Gastroesophageal sphincter (tissue), 4 donors: ENCODE measurements around the gene PRKAR1B. TPM values are rescaled to one million over a fixed set of nuclear protein-coding genes. Genes with fewer than 3 reads are reported as not detected.

ENCODE experiments used
- ATAC-seq: fragments of 150-250 bp; one replicate; pipeline ENCODE4 v1.9.1; 2016; ENCODE audit warnings: mild to moderate bottlenecking, moderate library complexity
- H3K27ac ChIP-seq, 4 donors: fragments of 200-600 bp; sonication (generic) in 3 of 4; 1 replicate in 3 of 4; 2 replicates in 1 of 4; pipeline ENCODE4 v1.5.1; 2016 to 2019
- H3K27me3 ChIP-seq: fragments of 200-600 bp; sonication (generic); one replicate; pipeline ENCODE4 v1.5.1; 2019
- H3K36me3 ChIP-seq, 2 donors: fragments of 200-600 bp; sonication (generic); one replicate each; pipeline ENCODE4 v1.5.1; 2019; ENCODE audit warnings: control low read depth in 1 of 2
- H3K4me1 ChIP-seq, 3 donors: fragments of 200-600 bp; sonication (generic); 1 replicate in 2 of 3; 2 replicates in 1 of 3; pipeline ENCODE4 v1.5.1; 2016 to 2019; ENCODE audit warnings: control low read depth in 2 of 3
- H3K4me3 ChIP-seq, 2 donors: fragments of 200-600 bp; sonication (generic); one replicate each; pipeline ENCODE4 v1.5.1; 2019; ENCODE audit warnings: mild to moderate bottlenecking in 1 of 2, moderate library complexity in 1 of 2
- H3K9me3 ChIP-seq, 3 donors: fragments of 200-600 bp; sonication (generic); one replicate each; pipeline ENCODE4 v1.5.1; 2017 to 2019; ENCODE audit warnings: control low read depth in 2 of 3
- EP300 ChIP-seq: sonication (generic); formaldehyde crosslinking; IDR thresholded peaks from one replicate; pipeline ENCODE4 v1.6.1; 2017; ENCODE audit warnings: antibody characterized with exemption, mild to moderate bottlenecking
- POLR2A ChIP-seq, 2 donors: fragments of 450-650 bp; IDR thresholded peaks; one replicate each; pipeline ENCODE4 v1.6.1; 2017; ENCODE audit warnings: antibody characterized with exemption in 2 of 2, mild to moderate bottlenecking in 2 of 2, moderate library complexity in 1 of 2
- POLR2AphosphoS5 ChIP-seq: sonication (generic); formaldehyde crosslinking; IDR thresholded peaks from one replicate; pipeline ENCODE4 v1.6.1; 2017; ENCODE audit warnings: antibody characterized with exemption
- WGBS, 2 donors: methylation state at CpG; one replicate each; pipeline ENCODE4 v1.1.5; 2018; ENCODE audit warnings: low coverage in 1 of 2; 5-methylcytosine and 5-hydroxymethylcytosine counted together
- total RNA-seq, 4 donors: library from RNA; depleted of rRNA; stranded (reverse); fragments of >200 nt; gene quantifications; one replicate each; pipeline ENCODE4 v1.1.0, GENCODE V29; 2016
- TF ChIP-seq, protein P1 (sequence below), 4 experiments: fragments of 200-600 bp in 2 of 4; fragments of 450-650 bp in 2 of 4; sonication (generic) in 1 of 4; IDR thresholded peaks; one replicate each; pipeline ENCODE4 v1.5.1; 2017 to 2019; ENCODE audit warnings: antibody characterized with exemption in 4 of 4, mild to moderate bottlenecking in 2 of 4, moderate library complexity in 2 of 4

Gene PRKAR1B
- total RNA-seq, 4 donors from 2014 or later: 11.6 to 39.1 (median 24.8) TPM

DNA sequence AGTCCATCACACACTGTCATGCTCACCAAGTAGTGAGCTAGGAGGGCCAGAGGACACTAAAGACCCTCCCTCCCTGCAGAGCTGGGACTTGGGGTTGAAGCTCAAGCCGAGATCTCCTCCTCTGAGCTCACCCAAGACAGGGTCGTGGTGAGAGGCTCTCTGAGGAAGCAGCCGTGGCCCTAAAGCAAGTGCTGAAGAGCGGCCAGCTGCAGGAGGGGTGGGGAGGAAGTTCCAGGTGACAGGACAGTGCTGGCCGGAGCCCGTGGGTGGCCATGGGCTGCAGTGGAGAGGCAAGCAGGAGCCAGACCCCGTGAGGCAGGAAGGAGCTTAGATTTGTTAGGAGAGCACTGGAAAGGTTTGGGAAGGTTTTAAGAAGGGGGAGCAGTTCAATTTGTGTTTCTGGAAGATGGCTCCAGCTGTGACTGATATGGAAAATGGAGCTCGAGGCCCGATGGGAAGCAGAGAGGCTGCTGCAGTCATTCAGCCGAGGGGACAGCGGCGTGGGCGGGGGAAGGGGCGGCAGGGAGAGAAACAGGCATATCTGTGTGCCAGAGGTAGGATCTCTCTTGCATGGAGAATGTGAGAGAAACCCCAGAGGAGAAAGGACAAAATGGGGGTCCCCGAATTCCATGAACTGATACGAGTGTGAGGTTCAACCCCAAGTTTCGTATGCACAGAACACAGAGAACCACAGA lies 27.5 kb downstream of the PRKAR1B start:
- no peak for TF ChIP-seq POLR2A (IDR thresholded peaks at IDR 0.05)
- no peak for TF ChIP-seq POLR2AphosphoS5
- TF ChIP-seq EP300: no peak
- TF ChIP-seq, protein P1, sequence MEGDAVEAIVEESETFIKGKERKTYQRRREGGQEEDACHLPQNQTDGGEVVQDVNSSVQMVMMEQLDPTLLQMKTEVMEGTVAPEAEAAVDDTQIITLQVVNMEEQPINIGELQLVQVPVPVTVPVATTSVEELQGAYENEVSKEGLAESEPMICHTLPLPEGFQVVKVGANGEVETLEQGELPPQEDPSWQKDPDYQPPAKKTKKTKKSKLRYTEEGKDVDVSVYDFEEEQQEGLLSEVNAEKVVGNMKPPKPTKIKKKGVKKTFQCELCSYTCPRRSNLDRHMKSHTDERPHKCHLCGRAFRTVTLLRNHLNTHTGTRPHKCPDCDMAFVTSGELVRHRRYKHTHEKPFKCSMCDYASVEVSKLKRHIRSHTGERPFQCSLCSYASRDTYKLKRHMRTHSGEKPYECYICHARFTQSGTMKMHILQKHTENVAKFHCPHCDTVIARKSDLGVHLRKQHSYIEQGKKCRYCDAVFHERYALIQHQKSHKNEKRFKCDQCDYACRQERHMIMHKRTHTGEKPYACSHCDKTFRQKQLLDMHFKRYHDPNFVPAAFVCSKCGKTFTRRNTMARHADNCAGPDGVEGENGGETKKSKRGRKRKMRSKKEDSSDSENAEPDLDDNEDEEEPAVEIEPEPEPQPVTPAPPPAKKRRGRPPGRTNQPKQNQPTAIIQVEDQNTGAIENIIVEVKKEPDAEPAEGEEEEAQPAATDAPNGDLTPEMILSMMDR (IDR thresholded peaks at IDR 0.05): no peak
- Histone ChIP-seq H3K4me3 (no peak overlapping the region), H3K36me3 (no peaks in the 10 kb centered on the region), H3K27me3 (no peaks in the 10 kb centered on the region), H3K9me3 (peaks cover 0 to 6% (median 0%) of the 10 kb centered on the region in 3 donors), H3K27ac (peak overlapping the region in 2 of 4 donors; percentile 24 to 40), H3K4me1 (peaks cover 0 to 22% (median 0%) of the 10 kb centered on the region in 3 donors)
- 62 to 68% methylated on average over 9 to 12 of the region's 17 CpGs for WGBS, 2 donors
- ATAC-seq: peak; percentile 54

DNA sequence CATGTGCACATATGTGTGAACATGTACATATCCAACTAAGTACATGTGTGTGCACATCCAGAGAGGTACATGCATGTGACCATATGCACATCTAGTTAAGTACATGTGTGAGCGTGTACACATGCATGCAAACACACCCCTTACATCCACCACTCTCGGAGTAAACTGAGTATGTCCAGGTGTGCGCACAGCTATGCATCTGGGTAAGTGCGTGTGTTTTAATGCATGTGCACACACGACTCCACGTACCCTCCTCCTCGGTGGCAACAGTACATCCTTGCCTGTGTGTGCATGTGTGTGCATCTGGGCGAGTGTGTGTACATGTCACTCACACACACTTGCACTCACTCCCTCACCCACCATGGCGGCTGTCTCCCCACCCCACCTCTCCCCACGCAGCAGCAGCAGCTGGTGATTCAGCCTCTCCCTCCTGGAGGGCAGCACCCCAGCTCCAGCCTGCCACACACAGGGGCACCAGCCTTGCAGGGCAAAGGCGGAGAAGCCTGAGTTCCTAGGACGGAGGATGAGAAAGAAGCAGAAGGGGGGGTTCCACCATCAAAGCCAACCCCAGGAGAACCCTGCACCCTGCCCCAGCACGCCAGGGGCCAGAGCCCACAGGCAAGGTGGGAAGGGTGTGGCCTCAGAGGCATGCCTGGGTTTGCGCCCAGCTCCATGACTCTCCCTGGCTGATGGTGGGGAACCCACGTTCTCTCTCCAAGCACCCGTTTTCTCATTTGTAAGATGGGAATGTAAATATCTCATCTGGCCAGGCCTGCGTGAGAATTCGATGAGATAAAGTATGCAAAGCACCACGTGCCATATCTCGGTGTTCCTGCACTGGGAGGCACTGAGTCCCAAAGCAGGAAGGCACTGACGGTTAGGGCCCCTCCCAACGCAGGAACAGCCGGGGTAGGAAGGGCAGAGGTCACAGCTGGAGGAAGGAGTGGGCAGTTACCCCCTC lies 28.3 kb downstream of the PRKAR1B start:
- ATAC-seq: peak; percentile 62
- TF ChIP-seq POLR2AphosphoS5: peak; percentile 34
- TF ChIP-seq, protein P1 (IDR thresholded peaks at IDR 0.05): no peak
- Histone ChIP-seq H3K27ac (peak overlapping the region in 1 of 4 donors; percentile 47), H3K4me1 (peaks cover 0 to 22% (median 0%) of the 10 kb centered on the region in 3 donors), H3K9me3 (peaks cover 0 to 6% (median 0%) of the 10 kb centered on the region in 3 donors), H3K36me3 (no peaks in the 10 kb centered on the region), H3K4me3 (no peak overlapping the region), H3K27me3 (no peaks in the 10 kb centered on the region)
- WGBS, 2 donors: 80 to 88% methylated on average over 4 to 9 of the region's 23 CpGs

DNA sequence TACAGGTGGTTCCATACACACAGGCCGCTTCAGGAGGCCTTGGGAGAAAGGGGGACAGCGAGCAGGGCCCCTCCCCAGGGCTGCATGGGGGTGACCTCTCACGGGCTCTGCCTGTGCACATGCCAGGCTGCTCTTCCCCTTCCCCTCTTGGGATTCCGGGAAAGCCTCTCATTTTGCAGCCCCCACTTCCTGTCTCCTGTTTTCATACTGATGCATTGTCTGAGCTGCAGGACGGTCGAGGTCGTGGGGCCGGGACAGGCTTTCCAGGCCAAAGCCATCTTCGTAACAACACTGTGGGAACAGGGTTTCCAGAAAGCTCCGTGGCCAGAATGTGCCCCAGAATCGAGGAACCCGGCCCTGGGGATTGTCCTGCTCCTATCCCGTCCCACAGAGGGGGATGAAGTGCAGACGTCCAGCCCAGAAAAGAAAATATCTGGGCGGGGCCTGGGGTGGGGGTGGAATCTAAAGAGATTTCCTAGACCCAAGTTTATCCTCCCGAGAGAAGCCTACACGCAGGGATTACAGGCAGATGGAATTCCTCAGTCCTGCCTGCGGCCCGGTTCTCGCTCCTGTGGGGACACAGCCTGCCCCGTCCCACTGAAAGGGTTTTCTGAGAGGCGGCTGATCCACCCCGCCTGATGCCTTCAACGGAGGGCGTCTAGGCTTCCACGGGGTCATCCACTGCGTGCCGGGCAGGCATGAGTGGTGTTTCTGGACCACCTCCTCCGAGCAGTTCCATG lies 30.1 kb downstream of the PRKAR1B start:
- H3K36me3 ChIP-seq: no peaks in the 10 kb centered on the region
- WGBS, 2 donors: 85 to 100% methylated on average over 2 to 8 of the region's 29 CpGs
- H3K27ac ChIP-seq: peak overlapping the region in 2 of 4 donors; percentile 22 to 62
- H3K4me3 ChIP-seq: no peak overlapping the region
- TF ChIP-seq POLR2A (IDR thresholded peaks at IDR 0.05) (no peak), POLR2AphosphoS5 (no peak), EP300 (no peak)
- TF ChIP-seq, protein P1 (IDR thresholded peaks at IDR 0.05): no peak
- H3K27me3 ChIP-seq: no peaks in the 10 kb centered on the region
- peak; percentile 18 for ATAC-seq
- H3K9me3 ChIP-seq: no peaks in the 10 kb centered on the region
- peaks cover 0 to 32% (median 0%) of the 10 kb centered on the region in 3 donors for H3K4me1 ChIP-seq

DNA sequence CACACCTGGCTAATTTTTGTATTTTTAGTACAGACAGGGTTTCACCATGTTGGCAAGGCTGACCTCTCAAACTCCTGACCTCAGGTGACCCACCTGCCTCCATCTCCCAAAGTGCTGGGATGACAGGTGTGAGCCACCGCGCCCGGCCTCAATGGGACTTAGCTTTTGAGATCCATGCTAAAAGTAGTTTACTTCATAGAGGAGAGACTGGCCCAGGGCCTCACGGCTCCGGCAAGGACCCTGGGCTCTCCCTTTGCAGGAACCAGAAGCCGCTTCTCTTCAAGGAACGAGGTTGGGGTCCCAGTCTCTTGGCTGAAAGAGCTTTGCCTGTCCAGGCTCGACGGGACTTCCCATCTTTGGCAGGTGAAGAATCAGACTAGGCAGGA lies 30.7 kb downstream of the PRKAR1B start:
- H3K27ac ChIP-seq: peak overlapping the region in 1 of 4 donors; percentile 62
- ATAC-seq: no peak
- H3K36me3 ChIP-seq: no peaks in the 10 kb centered on the region
- no peak for TF ChIP-seq POLR2AphosphoS5
- no peak for TF ChIP-seq POLR2A (IDR thresholded peaks at IDR 0.05)
- TF ChIP-seq EP300: no peak
- TF ChIP-seq, protein P1 (IDR thresholded peaks at IDR 0.05): no peak
- no peaks in the 10 kb centered on the region for H3K9me3 ChIP-seq
- 94% methylated on average over 3 of the region's 9 CpGs; no CpG with 5 or more reads in 1 of the 2 donors for WGBS, 2 donors
- no peaks in the 10 kb centered on the region for H3K27me3 ChIP-seq
- H3K4me1 ChIP-seq: peaks cover 0 to 32% (median 0%) of the 10 kb centered on the region in 3 donors
- no peak overlapping the region for H3K4me3 ChIP-seq
